ENCODE measurements around the gene WRNIP1.

WRNIP1 gene

GRCh38 chr6:2725364-2725988 lies 39.7 kb upstream of the WRNIP1 start:
- TF ChIP-seq CTCF (conservative IDR thresholded peaks at IDR 0.05; ENCODE audit: low read depth, low read length): no peak
- no peak overlapping the region for H3K4me3 ChIP-seq (ENCODE audit: low read depth, low read length)
- DNase-seq (ENCODE audit: low read depth): no peak

- TF ChIP-seq CTCF (conservative IDR thresholded peaks at IDR 0.05; ENCODE audit: low read depth, low read length): no peak
- H3K4me3 ChIP-seq (ENCODE audit: low read depth, low read length): no peak overlapping the region
- peak; percentile 85 for DNase-seq (ENCODE audit: low read depth)
These were observed 39.1 kb upstream of the WRNIP1 start for GRCh38 chr6:2725999-2726567.

GRCh38 chr6:2729921-2730320 lies 35.3 kb upstream of the WRNIP1 start:
- H3K4me3 ChIP-seq (ENCODE audit: low read depth, low read length): no peak overlapping the region
- DNase-seq (ENCODE audit: low read depth): no peak
- no peak for TF ChIP-seq CTCF (conservative IDR thresholded peaks at IDR 0.05; ENCODE audit: low read depth, low read length)

GRCh38 chr6:2730353-2731107 lies 34.7 kb upstream of the WRNIP1 start:
- DNase-seq (ENCODE audit: low read depth): no peak
- TF ChIP-seq CTCF (conservative IDR thresholded peaks at IDR 0.05; ENCODE audit: low read depth, low read length): no peak
- H3K4me3 ChIP-seq (ENCODE audit: low read depth, low read length): no peak overlapping the region

GRCh38 chr6:2731281-2731909 lies 33.8 kb upstream of the WRNIP1 start:
- TF ChIP-seq CTCF (conservative IDR thresholded peaks at IDR 0.05; ENCODE audit: low read depth, low read length): no peak
- no peak overlapping the region for H3K4me3 ChIP-seq (ENCODE audit: low read depth, low read length)
- DNase-seq (ENCODE audit: low read depth): no peak

- H3K4me3 ChIP-seq (ENCODE audit: low read depth, low read length): no peak overlapping the region
- peak; percentile 42 for DNase-seq (ENCODE audit: low read depth)
- no peak for TF ChIP-seq CTCF (conservative IDR thresholded peaks at IDR 0.05; ENCODE audit: low read depth, low read length)
These were observed 32.6 kb upstream of the WRNIP1 start for GRCh38 chr6:2732503-2733089.
